GM12865 (cell line): ENCODE data around the gene PLXNB2.

ENCODE experiments used
- DNase-seq: peaks from one replicate; pipeline ENCODE4 v3.0.0; 2010; ENCODE audit warnings: low read depth
- H3K4me3 ChIP-seq: 2 replicates; pipeline ENCODE4 v1.5.1; 2011; ENCODE audit warnings: mild to moderate bottlenecking, low read depth, low read length, control low read depth
- TF ChIP-seq, protein P1 (sequence below): IDR thresholded peaks from 2 replicates; pipeline ENCODE4 v1.5.1; 2011; ENCODE audit warnings: low read length, control low read depth, low read depth, inconsistent platforms; ENCODE audit not compliant: insufficient read depth; ENCODE audit errors: missing control alignments

Gene PLXNB2

DNA sequence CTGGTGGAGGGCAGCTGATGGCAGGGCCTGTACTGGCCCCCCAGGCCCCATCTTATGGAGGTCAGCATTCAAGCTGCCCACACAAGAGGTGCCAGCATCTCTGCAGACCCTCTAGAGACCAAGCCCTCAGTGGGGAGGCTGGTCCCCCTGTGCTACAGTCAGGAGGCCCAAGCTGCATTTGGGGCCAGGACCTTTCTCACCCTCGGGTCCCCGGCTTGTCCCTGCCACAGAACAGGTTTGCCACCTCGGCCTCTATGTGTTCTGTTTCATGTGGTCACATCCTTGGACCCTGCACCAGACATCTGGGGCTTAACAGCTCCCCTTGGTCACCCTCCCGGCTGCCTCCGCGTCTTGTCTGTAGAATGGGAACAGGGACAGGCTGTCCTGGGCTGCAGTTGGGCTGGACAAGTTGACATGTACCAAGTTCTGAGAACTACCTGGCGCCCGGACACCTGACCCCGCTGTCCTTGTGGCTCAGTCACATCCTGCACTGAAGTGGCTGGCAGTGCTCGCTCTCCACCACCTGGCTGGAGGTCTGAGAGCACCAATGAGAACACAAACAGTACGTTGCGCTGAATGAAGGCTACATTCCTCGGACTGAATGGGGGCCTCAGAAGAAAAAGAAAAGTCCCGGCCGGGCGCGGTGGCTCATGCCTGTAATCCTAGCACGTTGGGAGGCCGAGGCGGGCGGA is 2.7 kb upstream of the PLXNB2 start:
- no peak overlapping the region for H3K4me3 ChIP-seq
- TF ChIP-seq, protein P1, sequence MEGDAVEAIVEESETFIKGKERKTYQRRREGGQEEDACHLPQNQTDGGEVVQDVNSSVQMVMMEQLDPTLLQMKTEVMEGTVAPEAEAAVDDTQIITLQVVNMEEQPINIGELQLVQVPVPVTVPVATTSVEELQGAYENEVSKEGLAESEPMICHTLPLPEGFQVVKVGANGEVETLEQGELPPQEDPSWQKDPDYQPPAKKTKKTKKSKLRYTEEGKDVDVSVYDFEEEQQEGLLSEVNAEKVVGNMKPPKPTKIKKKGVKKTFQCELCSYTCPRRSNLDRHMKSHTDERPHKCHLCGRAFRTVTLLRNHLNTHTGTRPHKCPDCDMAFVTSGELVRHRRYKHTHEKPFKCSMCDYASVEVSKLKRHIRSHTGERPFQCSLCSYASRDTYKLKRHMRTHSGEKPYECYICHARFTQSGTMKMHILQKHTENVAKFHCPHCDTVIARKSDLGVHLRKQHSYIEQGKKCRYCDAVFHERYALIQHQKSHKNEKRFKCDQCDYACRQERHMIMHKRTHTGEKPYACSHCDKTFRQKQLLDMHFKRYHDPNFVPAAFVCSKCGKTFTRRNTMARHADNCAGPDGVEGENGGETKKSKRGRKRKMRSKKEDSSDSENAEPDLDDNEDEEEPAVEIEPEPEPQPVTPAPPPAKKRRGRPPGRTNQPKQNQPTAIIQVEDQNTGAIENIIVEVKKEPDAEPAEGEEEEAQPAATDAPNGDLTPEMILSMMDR: no peak
- no peak for DNase-seq

DNA sequence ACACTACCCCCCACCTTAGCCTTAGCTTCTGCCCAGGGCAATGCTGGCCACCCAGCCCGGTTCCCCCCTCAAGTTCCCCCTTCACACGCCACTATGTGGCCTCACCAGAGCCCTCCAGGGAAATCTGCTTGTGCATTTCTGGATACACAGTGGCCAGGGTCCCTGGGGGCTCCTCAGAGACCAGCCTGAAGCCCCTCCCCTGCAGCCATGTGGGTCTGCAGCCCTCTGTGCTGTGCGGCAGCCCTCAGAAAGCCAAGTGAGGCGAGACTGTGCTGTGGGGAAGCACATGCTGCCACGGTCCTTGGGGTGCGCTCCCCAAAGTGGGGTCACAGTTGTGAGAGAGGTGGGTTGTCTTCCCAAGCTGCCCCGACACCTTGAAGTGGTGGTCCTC is 2.1 kb upstream of the PLXNB2 start:
- TF ChIP-seq, protein P1: no peak
- H3K4me3 ChIP-seq: no peak overlapping the region
- DNase-seq: no peak

DNA sequence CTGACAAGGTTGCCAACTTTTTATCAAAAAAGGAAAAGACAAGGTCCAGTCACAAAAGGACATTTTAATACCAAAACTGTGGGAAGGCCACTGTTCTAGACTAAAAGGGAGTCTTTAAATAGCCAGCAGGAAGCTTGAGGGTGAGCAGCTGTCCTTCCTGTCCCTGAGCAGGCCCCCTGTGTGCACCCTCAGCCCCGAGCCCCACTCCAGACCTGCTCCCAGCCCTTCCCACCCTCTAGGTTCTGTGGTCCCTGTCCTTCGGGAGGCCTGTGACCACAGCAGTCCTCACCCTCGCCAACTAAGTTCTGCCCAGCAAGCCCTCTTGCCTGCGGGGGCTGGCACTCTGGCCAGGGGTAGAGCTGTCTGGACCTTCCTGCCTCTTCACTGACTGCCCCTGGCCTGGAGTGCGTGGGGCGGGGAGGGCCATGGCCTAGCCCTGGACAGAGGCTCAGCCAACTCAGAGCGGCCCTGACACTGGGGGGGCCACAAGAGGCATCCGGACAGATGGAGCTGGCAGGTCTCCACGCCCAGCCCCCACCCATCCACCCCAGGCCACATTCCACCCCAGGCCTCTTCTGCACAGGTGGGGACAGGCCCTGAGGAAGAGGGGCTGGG is 1.6 kb upstream of the PLXNB2 start:
- no peak overlapping the region for H3K4me3 ChIP-seq
- DNase-seq: no peak
- TF ChIP-seq, protein P1: no peak

DNA sequence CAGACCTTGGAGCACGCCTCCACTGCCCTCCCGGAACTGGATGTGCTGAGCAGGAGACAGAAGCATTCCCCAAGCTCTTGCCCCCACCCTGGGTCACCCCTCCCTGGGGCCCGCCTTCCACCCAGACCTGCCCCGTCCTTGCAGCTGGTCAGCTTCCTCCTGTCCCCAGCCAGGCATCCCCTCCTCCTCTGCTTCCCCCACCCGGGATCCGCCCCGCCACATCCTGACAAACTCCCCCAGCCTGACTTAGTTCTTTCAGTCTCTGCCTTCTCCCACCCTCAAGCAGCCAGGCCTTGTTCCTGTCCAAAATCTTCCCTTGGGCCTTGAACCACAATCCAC is 1.1 kb upstream of the PLXNB2 start:
- no peak overlapping the region for H3K4me3 ChIP-seq
- DNase-seq: no peak
- TF ChIP-seq, protein P1: no peak

DNA sequence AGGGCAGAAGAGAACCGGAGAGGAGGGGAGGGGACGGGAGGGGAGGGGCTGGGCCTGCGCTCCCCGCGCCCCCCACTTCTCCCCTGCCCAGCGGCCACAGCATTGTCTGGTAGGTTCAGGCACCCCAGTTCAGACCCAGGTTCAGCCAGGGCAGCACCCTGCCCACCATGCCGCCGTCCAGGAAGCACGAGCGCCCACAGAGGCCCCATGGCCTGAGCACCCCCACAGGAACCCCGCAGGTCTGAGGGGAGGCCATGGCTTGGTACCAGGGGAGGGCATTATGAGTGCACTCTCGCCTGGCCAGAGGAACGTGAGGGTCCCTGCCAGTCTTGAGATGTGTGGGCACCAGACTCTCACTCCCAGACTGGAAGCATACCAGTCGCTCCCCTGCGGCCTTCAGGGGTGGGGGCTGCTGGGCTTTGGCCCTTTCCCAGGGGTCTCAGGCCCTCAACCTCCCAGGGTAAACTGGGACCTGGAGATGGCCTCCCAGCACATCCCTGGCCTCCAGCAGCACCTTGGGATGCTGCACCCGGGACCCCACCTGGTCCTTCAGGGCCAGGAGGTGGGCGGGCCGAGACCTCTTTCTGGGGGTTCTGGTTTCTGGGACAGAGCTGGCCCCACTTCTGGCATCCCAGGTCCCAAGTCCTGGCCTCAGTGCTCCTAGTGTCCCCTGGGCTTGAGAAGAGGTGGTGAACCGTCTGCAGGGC is 597 bp upstream of the PLXNB2 start:
- H3K4me3 ChIP-seq: no peak overlapping the region
- TF ChIP-seq, protein P1: no peak

DNA sequence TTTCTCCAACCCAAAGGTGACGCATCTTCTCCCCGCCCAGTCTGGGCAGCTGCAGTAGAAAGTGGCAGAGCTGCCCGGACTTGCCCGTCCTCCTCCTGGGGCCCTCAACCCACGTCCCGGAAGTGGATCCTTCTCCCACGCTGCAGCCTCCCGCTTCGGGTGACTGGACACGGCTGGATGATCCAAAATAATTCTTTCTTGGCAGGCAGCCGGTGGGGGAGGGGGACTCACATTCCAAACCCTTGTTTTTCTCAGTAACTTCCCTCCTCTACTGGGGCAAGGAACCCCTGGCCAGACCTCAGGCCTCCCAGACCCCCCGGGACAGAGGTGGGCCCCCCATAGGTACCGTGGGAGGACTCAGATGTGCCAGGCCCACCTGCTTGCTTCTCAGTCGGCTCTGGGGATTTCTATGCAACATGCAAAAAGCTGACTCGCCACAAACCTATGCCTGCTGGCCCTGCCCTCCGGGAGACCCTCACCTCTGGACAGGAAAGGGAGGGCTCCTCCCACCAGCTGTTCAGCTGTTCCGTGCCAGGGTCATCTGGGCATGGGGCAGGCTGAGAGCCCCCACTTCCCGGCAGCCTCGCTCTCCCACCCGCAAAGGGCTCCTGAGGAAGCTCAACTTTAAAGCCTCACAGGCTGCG is 1.4 kb downstream of the PLXNB2 start:
- H3K4me3 ChIP-seq: peak overlapping the region; percentile 95
- DNase-seq: peak; percentile 76
- TF ChIP-seq, protein P1: no peak

More for the DNA sequence above, 597 bp upstream of the PLXNB2 start:
- no peak for DNase-seq
